Measurements from ENCODE around the gene HSPBAP1.

Gene HSPBAP1, protein sequence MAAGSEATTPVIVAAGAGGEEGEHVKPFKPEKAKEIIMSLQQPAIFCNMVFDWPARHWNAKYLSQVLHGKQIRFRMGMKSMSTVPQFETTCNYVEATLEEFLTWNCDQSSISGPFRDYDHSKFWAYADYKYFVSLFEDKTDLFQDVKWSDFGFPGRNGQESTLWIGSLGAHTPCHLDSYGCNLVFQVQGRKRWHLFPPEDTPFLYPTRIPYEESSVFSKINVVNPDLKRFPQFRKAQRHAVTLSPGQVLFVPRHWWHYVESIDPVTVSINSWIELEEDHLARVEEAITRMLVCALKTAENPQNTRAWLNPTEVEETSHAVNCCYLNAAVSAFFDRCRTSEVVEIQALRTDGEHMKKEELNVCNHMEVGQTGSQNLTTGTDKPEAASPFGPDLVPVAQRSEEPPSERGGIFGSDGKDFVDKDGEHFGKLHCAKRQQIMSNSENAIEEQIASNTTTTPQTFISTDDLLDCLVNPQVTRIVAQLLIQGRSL

DNA sequence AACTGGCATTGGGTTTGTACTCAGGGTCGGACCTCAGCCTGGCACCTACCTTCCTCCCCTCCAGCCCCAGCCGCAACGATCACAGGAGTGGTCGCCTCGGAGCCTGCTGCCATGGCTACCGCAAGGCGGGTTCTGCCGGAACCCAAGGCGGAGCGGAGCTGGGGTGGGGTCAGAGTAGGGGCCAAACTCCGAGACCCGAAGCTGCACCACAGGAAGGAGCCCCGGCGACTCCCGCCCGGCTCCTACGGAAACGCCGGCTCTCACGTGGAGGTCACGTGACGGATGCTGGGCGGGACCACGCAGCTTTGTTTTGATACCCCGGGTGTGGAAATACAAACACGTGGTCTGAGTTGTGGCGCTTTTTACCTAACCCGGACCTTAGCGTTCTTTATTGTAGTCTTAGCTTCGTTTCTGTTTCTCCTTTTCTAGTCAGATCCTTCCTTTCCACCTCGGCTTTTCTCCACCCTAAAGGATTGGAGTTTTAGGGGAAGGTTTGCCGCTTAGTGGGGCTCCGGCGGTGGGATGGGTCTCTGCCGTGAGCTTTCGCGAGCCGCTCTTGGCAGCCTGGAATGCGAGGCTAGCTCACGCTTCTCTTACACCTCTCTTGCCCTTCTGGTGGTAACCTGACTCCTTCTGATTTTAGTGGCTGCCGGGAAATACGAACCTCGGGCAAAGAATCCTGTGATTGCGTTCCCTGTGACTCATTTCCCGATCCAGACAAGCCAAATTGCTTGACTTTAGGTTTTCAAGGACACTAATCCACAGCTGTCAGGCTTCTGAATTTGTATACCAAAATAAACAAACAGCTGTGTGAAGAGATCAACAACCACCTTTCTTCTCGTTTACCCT, at the start of gene HSPBAP1:
TSS of gene HSPBAP1 (minus strand) at position 264 of the 849 bp plus-strand sequence. CDS start at position 113, 151 bp downstream.
- DNase-seq (ENCODE audit: low read depth) = peak; percentile 92

DNA sequence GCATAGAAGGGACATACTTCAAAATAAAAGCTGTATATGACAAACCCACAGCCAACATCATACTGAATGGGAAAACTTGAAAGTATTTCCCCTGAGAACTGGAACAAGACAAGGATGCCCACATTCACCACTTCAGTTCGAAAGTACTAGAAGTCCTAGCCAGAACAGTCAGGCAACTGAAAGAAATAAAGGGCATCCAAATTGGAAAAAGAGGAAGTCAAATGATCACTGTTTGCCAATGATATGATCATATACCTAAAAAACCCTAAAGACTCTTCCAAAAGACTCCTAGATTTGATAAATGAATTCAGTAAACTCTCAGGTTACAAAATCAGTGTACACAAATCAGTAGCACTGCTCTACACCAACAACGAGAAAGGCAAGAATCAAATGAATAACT, 42.0 kb upstream of the HSPBAP1 start:
- DNase-seq (ENCODE audit: low read depth) = no peak

DNA sequence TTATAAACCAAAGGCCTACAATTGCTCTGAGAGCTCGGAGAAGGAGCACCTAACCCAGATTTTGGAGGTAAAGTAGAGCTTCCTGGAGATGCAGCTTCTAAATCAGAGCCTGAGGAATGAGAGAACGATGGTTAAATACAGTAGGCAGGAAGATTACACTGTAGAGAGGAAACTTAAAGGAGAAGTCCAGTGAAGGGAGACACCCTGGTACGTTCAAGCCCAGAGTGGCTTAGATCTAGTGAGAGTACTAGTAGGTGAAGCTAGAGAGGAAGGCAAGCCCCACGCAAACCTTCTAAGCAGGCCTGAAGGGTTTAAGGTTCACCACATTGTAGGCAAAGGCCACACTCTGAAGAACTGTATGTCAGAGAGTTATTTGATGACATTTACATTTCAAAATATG, 34.6 kb upstream of the HSPBAP1 start:
- no peak for DNase-seq (ENCODE audit: low read depth)

DNA sequence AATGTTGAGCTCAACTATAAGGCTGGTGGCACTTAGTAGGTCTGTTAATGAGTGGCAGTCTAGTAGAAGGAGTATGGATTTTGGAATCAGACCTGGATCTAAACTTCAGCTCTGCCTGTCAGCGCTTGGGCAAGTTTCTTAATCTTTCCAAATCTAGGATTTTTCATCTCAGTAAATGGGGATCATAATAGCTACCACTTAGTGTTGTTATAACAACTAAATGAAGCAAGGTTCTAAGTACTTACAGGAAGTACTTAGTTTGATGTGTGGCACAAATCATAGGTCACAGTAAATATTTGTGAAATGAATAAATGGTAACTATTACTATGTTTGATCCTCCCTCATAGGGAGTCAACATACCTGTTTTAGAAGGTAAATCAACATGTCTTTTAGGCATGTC, 32.6 kb upstream of the HSPBAP1 start:
- no peak for DNase-seq (ENCODE audit: low read depth)

DNA sequence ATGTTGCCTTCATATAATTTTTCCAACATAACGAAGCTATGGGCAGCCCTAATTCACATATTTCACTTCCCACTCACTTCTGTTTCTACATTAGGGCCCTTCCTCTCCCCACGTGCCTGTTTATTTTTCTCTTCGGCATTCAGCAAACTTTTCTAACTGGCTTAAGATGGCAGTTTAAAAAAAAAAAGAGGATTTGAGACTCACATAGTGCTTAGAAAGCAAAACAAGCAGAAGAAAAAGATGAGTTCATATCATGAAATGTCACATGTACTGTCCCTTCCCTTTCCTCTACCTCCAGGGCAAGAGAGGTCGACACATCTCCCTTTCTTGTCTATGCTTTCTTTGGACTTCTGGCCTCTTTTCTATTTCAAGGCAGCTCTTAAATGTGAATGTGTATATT, 31.8 kb upstream of the HSPBAP1 start:
- DNase-seq (ENCODE audit: low read depth) = no peak

DNA sequence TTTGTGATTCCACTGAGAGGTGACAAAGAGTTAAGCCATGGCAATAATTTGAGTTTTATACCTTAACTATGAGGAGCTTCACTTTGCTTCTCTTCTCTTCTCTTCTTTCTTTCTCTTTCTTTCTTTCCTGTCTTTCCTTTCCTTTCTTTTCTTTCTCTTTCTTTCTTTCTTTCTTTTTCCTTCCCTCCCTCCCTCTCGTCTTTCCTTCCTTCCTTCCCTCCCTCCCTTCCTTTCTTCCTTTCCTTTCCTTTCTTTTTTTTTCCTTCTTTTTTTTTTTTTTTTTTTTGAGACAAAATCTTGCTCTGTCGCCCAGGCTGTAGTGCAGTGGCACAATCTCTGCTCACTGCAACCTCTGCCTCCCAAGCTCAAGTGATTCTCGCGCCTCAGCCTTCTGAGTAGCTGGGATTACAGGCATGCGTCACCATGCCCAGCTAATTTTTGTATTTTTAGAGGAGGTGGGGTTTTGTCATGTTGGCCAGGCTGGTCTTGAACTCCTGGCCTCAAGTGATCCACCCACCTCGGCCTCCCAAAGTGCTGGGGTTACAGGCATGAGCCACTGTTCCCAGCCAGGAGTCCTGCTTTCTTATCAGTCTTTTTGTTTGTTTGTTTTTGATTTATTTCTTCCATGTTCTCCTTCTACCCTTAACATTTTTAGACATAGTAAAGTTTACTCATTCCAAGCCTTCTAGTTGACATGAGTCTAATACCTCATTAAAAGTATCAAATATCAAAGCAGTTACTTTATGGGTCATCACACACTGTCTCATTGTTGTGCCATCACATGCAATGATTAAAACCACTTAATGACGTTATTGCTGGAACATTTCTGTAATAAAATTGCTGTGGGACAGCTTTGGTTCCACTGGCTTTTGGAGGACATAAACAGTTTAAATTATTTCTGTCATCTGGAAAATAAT, 31.1 kb upstream of the HSPBAP1 start:
- DNase-seq (ENCODE audit: low read depth) = no peak

DNA sequence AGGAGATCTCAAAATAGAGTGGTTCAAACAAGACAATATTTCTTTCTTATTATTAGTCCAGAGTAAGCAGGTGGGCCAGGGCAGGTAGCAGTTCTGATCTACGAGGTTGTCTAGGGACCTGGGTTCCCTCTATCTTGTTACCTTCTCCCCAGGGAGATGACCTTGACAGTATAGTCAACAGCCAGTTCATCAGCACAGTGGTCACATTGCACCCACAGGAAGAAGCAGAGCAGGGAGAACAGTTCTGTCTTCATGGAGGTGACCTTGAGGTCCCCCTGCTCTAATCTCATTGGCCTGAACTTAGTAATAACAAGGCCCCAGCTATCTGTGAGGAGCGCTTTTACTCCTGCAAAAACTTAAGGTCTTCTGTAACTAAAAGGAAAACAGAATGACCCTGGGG, 23.0 kb upstream of the HSPBAP1 start:
- no peak for DNase-seq (ENCODE audit: low read depth)

DNA sequence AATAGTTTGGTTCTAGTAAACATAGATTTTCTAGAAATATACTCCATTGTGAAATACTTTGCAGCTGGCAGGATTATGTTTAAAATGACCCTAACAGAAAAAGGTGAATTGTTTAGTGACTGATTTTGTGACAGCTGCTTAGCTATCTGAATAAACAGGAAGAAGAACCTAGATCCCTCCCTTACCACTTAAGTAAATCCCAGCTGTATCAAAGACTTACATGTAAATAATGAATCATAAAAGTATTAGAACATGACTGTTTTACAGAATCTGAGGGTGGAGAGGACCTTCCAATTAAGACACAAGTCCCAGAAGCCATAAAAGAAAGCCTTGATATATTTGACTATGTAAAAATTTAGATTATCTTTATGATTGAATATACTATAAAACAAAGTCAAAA, 17.1 kb upstream of the HSPBAP1 start:
- DNase-seq (ENCODE audit: low read depth) = no peak

DNA sequence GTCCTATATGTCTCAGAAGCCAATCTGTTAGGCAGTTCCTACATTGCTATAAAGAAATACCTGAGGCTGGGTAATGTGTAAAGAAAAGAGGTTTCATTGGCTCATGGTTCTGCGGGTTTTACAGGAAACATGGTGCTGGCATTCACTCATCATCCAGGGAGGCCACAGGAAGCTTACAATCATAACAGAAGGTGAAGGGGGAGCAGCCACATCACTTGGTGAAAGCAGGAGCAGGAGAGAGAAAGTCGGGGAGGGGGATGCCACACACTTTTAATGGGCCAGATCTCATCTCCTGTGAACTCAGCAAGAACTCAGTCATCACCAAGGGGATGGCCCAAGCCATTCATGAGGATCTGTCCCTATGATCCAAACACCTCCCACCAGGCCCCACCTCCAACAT, 10.3 kb upstream of the HSPBAP1 start:
- DNase-seq (ENCODE audit: low read depth) = no peak

DNA sequence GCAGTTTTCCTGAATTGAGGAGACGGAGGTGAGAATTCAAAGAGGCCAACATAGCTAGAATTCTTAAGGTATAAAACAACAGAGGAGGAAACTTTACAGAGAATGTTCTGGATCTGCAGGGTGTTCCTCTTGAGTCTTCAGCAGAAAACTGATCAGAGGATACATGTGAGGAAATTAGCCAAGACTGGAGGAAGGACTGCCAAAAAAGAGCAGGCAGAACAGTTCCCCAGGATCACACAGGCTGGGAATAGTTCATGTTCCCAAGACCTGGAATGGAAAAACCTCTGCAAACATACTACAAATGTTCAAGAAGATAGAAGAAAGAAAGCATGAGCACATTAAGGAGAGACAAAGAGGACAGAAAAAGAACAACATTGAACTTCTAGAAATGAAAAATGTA, 8.7 kb upstream of the HSPBAP1 start:
- no peak for DNase-seq (ENCODE audit: low read depth)

DNA sequence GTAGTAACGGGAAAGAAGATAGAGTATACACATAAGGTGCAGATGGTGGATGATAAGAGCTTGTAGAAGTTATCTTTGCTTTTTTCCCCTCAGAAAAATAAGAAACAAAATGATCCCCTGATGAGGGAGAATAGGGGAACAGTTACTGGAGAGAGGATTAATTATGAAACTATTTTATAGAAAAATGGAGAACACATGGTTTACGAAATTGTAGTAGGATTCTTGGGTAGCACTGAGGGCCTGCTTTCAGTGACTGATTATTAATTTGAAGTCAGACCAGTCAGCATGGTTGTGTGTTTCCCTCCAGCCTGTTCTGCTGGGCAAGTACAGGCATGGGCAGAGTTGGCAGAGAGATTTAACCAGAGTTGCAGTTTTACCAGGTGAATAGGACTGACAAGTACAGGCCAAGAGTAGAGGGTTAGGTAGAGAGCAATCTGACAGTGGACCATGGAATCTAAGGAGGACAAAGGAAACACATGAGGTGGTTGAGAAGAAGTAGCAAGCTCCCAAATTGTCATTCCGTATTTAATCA, 7.1 kb upstream of the HSPBAP1 start:
- no peak for DNase-seq (ENCODE audit: low read depth)

DNA sequence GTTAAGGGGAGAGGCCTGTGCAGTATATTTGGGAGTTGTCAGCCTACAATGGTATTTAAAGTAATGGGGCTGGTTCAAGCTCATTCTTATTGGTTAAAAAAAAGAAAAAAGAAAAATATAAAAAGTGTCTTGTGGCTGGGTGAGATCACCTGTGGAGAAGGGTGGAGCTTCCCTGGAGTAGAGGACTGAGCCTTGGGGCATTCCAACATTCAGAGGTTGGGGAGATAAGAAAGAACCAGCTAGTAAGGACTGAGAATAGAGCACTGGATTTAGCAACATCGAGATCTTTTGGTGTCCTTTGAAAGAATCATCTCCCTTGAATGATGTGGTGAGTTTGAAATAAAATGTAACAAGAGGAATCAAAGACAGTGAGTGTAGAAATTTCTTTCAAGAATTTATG, 6.4 kb upstream of the HSPBAP1 start:
- DNase-seq (ENCODE audit: low read depth) = no peak

DNA sequence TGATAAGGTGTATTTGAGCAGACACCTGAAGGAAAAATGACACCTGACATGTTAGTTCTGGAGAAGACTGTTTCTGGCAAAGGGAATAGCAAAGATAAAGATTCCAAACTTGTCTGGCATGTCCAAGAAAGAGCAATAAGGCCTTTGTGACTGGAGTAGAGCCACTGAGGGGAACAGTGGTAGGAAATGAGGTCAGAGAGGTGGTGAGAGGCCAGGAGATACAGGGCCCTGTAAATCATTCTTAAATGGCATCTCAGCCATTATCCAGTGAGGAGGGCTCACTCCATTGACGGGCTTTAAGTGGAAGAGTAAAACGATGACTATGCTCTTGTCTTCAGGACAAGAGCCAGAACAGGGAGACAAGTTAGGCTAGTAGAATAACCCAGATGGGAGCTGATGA, 5.7 kb upstream of the HSPBAP1 start:
- DNase-seq (ENCODE audit: low read depth) = no peak

DNA sequence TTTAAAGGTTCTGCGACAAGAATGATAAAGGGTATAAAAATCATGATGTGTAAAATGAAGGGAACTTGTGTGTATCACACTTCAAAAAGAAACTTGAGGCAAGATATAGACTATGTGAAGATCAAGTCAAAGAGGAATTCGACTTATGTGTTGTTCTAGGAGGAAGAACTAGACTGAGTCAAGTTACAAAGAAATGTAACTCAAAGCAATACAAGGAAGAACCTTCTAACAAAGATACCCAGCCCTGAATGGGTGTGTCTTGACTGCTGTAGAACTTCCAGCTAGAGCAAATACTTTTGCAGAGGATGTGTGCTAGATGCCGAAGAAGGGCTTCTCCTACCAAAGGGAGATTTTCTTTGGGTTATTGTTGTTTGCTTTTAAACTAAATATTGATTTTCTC, 3.7 kb upstream of the HSPBAP1 start:
- no peak for DNase-seq (ENCODE audit: low read depth)

DNA sequence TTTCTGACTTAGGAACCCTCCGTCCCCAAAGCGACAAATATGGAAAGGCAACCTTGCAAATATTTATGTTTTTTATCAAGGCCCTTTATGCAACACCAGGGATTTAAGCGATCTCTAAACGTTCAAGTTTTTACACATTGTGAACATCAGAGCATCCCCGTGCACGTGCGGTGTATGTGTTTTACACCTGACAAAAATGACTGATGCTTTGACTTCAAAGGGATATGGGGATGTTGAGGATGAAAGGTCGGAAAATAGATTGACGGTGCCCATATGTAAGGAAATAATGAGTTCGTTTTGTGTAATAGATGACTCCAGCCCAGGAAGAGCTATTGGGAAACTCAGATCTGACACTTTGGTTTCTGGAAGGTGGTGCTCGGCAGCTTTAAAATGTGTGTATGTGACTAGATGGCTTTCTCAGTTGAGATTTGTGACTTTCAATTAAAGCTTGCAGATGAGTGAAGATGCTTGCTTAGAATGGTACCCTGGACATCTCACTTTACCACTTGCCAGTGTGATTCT, 2.1 kb upstream of the HSPBAP1 start:
- no peak for DNase-seq (ENCODE audit: low read depth)

DNA sequence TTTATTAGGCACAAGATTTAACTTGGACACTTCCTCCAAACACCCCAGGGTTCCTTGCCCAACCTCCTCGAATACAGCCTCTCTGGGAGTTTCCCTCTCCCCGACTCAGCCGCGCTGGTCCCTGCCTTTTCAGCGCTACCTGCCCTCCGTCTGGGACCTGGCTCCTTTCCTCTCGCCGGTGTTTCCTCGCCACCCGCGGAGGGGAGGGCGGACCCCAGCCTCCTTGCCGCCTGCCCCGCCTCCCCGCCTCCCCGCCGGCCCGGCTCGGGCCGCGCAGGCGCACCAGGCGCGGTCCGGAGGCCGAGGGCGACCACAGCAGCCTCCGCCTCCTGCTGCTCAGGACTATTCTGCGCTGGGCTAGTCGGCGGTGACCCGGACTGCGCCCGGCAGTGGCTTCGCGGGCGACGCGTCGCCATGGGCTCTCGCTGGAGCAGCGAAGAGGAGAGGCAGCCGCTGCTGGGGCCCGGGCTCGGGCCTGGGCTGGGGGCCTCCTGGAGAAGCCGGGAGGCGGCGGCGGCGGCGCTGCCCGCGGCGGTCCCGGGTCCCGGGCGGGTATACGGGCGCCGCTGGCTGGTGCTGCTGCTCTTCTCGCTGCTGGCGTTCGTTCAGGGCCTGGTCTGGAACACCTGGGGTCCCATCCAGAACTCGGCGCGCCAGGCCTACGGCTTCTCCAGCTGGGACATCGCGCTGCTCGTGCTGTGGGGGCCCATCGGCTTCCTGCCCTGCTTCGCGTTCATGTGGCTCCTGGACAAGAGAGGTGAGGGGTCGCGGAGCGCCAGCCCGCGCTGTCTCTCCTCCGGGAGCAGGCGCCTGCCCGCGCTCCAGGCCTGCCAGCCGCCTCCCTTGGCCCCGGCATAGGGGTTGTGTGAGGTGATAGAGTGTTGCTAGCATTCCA, 1.4 kb upstream of the HSPBAP1 start, which contains the start of gene SLC49A4:
TSS of gene SLC49A4 (plus strand) at position 291 of the 895 bp plus-strand sequence. CDS start at position 415, 124 bp downstream.
- peak; percentile 57 for DNase-seq (ENCODE audit: low read depth)

DNA sequence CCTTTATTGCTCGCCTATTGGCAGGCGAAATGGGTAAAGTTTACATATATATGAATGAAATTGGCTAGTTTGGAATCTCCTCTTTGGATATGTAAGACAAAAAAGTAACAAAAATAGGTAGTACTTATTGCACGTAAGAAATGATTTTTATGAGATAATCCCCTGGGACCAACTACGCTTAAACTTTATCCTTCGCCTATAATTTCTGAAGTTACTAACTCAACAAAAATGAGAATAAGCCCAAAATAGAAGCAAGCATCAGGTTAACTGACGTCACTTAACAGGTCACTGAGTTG, 800 bp upstream of the HSPBAP1 start:
- no peak for DNase-seq (ENCODE audit: low read depth)

DNA sequence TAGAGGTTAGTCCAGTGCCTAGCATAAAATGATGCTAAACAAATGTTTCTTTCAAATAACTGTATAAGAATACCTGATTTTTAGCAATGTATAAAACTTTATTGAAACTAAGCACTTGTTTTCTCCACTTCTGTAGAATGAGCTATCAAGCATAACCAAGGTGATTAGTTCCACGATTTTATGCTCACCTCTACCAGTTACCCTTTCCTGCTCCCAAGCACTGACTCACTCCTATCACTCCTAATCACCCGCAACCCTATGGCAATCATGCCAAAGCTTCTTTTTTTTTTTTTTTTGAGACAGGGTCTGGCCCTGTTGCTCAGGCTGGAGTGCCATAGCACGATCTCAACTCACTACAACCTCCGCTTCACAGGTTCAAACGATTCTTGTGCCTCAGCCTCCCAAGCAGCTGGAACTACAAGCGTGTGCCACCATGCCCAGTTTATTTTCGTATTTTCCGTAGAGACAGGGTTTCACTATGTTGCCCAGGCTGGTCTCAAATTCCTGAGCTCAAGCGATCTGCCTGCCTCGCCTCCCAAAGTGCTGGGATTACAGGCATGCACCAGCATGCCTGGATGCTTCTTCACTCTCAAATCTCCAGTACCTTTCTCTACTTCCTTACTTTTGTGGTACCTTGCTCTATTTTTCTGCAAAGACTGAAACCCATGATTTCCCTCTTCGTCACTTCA, 3.9 kb downstream of the HSPBAP1 start:
- DNase-seq (ENCODE audit: low read depth) = no peak

DNA sequence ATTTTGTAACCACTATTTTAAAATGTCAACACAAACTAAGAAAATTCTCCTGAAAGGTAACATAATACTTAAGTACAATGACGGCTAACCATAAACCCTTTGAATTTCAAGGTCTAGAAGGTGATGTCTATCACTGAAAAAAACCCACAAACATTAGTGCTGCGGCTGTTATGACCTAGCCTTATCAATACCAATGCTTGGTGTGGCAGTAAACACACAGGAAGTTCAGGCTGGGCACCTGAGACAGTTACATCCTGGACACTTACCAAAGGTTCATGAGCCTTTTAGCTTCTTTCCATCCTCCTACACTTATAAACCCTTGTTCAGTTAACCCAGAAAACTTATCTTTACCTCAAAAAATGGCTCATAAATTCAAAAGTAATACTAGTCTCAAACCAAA, 5.8 kb downstream of the HSPBAP1 start:
- no peak for DNase-seq (ENCODE audit: low read depth)

DNA sequence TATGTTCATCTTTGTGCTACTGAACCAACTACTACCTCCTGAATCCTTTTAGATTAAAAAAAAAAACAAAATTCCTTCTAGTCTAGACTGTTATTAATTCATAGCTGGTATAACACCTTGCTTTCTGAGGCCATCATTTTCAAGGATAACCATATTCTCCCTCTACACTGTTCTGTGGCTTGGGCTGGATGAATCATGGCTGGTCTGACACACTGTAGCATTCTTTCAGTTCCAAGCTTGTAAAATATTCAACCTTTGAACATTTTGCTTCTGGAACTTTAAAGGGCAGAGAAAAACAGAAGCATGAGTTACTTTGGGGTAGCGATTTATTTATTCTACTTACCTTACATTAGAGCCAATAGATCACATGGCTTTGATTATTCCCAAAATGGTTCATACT, 7.6 kb downstream of the HSPBAP1 start:
- no peak for DNase-seq (ENCODE audit: low read depth)
